GM23338 (cell line): ENCODE measurements around the gene FAM120A. TPM values are rescaled to one million over a fixed set of nuclear protein-coding genes. Genes with fewer than 3 reads are reported as not detected.

ENCODE experiments used
- ATAC-seq: fragments of 200-7000 bp; cut with Tn5 transposase; 3 replicates; pipeline ENCODE4 v1.9.1; 2020
- DNase-seq: peaks from one replicate; pipeline ENCODE4 v3.0.0-alpha.2; 2015; ENCODE audit warnings: low spot score
- H2AFZ ChIP-seq: fragments of 200-600 bp; sonication (generic); 2 replicates; pipeline ENCODE4 v1.8.0; 2016; ENCODE audit warnings: antibody characterized with exemption, mild to moderate bottlenecking, moderate library complexity
- H3F3A ChIP-seq: fragments of 200-600 bp; sonication (generic); replicated peaks from 2 replicates; pipeline ENCODE4 v1.8.0; 2017; ENCODE audit warnings: antibody characterized with exemption, mixed run types, low read depth
- H3K27ac ChIP-seq: fragments of 200-600 bp; sonication (generic); 2 replicates; pipeline ENCODE4 v1.6.1; 2016; ENCODE audit warnings: low read depth
- H3K27me3 ChIP-seq: fragments of 200-600 bp; sonication (generic); 2 replicates; pipeline ENCODE4 v1.8.0; 2016; ENCODE audit warnings: mild to moderate bottlenecking, mixed run types, moderate library complexity; ENCODE audit not compliant: insufficient read depth
- H3K36me3 ChIP-seq: fragments of 200-600 bp; sonication (generic); 2 replicates; pipeline ENCODE4 v1.8.0; 2016; ENCODE audit warnings: mild to moderate bottlenecking; ENCODE audit not compliant: insufficient read depth
- H3K4me1 ChIP-seq: fragments of 200-600 bp; sonication (generic); 2 replicates; pipeline ENCODE4 v1.8.0; 2016; ENCODE audit warnings: mild to moderate bottlenecking, moderate library complexity; ENCODE audit not compliant: insufficient read depth
- H3K4me2 ChIP-seq: fragments of 200-600 bp; sonication (generic); 2 replicates; pipeline ENCODE4 v1.7.1; 2017; ENCODE audit warnings: mixed run types
- H3K4me3 ChIP-seq: fragments of 200-600 bp; sonication (generic); 2 replicates; pipeline ENCODE4 v1.6.1; 2016; ENCODE audit warnings: mixed run types
- H3K79me2 ChIP-seq: fragments of 200-600 bp; sonication (generic); replicated peaks from 2 replicates; pipeline ENCODE4 v1.8.0; 2017; ENCODE audit warnings: mild to moderate bottlenecking; ENCODE audit not compliant: insufficient read depth
- H3K9me2 ChIP-seq: fragments of 200-600 bp; sonication (generic); 2 replicates; pipeline ENCODE4 v1.8.0; 2017; ENCODE audit not compliant: insufficient read depth
- H4K20me1 ChIP-seq: fragments of 200-600 bp; sonication (generic); replicated peaks from 2 replicates; pipeline ENCODE4 v1.8.0; 2017; ENCODE audit warnings: mild to moderate bottlenecking; ENCODE audit not compliant: insufficient read depth
- H3K27ac Mint-ChIP-seq: 2 replicates; pipeline ENCODE4 v1.8.0; 2020; ENCODE audit warnings: inconsistent platforms, mild to moderate bottlenecking, moderate library complexity, mixed read lengths
- H3K27me3 Mint-ChIP-seq: 3 replicates; pipeline ENCODE4 v1.8.0; 2022; ENCODE audit warnings: low read depth, mild to moderate bottlenecking, moderate library complexity, mixed read lengths, inconsistent platforms; ENCODE audit not compliant: insufficient read depth, poor library complexity
- H3K36me3 Mint-ChIP-seq: 3 replicates; pipeline ENCODE4 v1.8.0; 2021; ENCODE audit warnings: low read depth, mild to moderate bottlenecking, inconsistent platforms, moderate library complexity, mixed read lengths
- H3K4me1 Mint-ChIP-seq: 3 replicates; pipeline ENCODE4 v1.8.0; 2020; ENCODE audit warnings: mild to moderate bottlenecking, inconsistent platforms, mixed read lengths
- H3K4me3 Mint-ChIP-seq: 3 replicates; pipeline ENCODE4 v1.8.0; 2021; ENCODE audit warnings: moderate library complexity, mild to moderate bottlenecking, inconsistent platforms, mixed read lengths
- H3K9me3 Mint-ChIP-seq: 3 replicates; pipeline ENCODE4 v1.8.0; 2020; ENCODE audit warnings: moderate library complexity, mild to moderate bottlenecking, inconsistent platforms, mixed read lengths
- CREB1 ChIP-seq: fragments of 250-450 bp; sonication (Bioruptor Pico); IDR thresholded peaks from 2 replicates; pipeline ENCODE4 v1.5.0; 2020; ENCODE audit warnings: low read depth, mild to moderate bottlenecking, moderate library complexity
- EZH2 ChIP-seq: fragments of 200-600 bp; sonication (generic); IDR thresholded peaks from one replicate; pipeline ENCODE4 v1.8.0; 2017; ENCODE audit warnings: antibody characterized with exemption, mild to moderate bottlenecking, low read depth; ENCODE audit not compliant: unreplicated experiment
- EZH2phosphoT487 ChIP-seq: fragments of 200-600 bp; sonication (generic); IDR thresholded peaks from one replicate; pipeline ENCODE4 v1.8.1; 2018; ENCODE audit warnings: antibody characterized with exemption; ENCODE audit not compliant: unreplicated experiment
- JUNB ChIP-seq: IDR thresholded peaks from one replicate; pipeline ENCODE4 v1.6.1; 2016; ENCODE audit warnings: antibody characterized with exemption; ENCODE audit not compliant: unreplicated experiment
- NANOG ChIP-seq: IDR thresholded peaks from 2 replicates; pipeline ENCODE4 v1.6.1; 2016; ENCODE audit warnings: antibody characterized with exemption, borderline replicate concordance
- POLR2AphosphoS5 ChIP-seq: IDR thresholded peaks from 2 replicates; pipeline ENCODE4 v1.6.1; 2016; ENCODE audit warnings: antibody characterized with exemption, low read depth
- STAT1 ChIP-seq: IDR thresholded peaks from one replicate; pipeline ENCODE4 v1.6.1; 2016; ENCODE audit warnings: antibody characterized with exemption; ENCODE audit not compliant: unreplicated experiment
- ZNF114 ChIP-seq: fragments of 250-450 bp; sonication (Bioruptor Pico); IDR thresholded peaks from 2 replicates; pipeline ENCODE4 v1.5.0; 2020; ENCODE audit warnings: mild to moderate bottlenecking, moderate library complexity
- ZNF331 ChIP-seq: fragments of 250-450 bp; sonication (Bioruptor Pico); IDR thresholded peaks from 2 replicates; pipeline ENCODE4 v1.5.0; 2020; ENCODE audit warnings: low read depth, mild to moderate bottlenecking, moderate library complexity
- polyA plus RNA-seq: library from polyadenylated mRNA; unstranded; fragments of >200 nt; fragmentation: Nextera tagmentation; extraction: Ambion mirVana; gene quantifications from 2 replicates; pipeline ENCODE4 v1.2.1, GENCODE V29; 2016
- total RNA-seq: library from RNA; depleted of rRNA; stranded (reverse); fragments of >200 nt; shearing (Covaris generic); gene quantifications from 2 replicates; pipeline ENCODE4 v1.2.3, GENCODE V29; 2014
- TF ChIP-seq, protein P1 (sequence below): IDR thresholded peaks from 2 replicates; pipeline ENCODE4 v1.6.1; 2016; ENCODE audit warnings: antibody characterized with exemption
- TF ChIP-seq, protein P2 (sequence below): IDR thresholded peaks from one replicate; pipeline ENCODE4 v1.6.1; 2018; ENCODE audit warnings: antibody characterized with exemption; ENCODE audit not compliant: unreplicated experiment
- TF ChIP-seq, protein P3 (sequence below): fragments of 250-450 bp; sonication (Bioruptor Pico); IDR thresholded peaks from 2 replicates; pipeline ENCODE4 v1.5.0; 2020; ENCODE audit warnings: mild to moderate bottlenecking, moderate library complexity

The FAM120A gene
- total and polyA plus RNA-seq, 2 experiments from 2014 or later, result 28.2 to 52.5 TPM

DNA sequence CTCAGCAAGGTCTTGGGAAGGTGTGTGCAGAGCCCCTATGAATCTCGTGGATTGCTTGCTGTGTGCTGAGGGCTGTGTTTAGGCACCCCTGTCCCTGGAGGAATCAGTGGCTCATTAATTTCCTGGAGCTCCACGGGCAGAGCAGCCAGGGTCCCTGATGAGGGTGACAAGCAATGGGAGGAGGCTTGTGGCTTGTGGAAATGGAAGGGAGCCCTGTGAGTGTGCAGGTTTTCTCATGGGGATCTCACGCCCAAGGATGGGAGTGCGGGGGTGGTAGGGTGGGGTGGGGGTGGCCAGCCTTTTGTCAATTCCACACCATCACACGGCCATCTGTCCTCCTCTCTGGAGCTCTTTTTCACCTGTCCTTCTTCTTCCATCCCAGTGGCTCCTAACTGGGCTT, 150.2 kb downstream of the FAM120A start:
- H3K27ac Mint-ChIP-seq, result no peak overlapping the region
- H3K4me3 Mint-ChIP-seq, result peak overlapping the region; percentile 40; the same call in 1 of the 3 replicates
- peaks cover 4% of the 10 kb centered on the region for H3K27me3 Mint-ChIP-seq

DNA sequence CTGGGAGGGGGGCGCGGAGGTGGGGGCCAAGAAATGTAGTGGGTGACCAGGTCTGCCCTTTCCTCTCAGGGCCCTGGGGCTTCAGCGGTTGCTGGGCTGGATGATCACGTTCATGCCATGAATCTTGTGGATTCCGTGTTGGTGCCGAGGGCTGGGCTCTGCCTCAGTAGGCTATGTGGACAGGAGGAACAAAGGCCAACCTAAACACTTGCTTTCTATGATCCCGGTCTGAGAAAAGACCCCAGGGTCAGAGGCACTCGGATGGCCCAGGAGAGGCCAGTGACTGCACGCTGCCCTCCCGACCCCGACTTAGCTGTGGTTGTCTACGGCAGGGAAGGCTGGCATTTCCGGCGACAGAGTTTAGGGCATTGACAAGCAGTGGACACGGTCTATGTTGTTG, 151.5 kb downstream of the FAM120A start:
- DNase-seq, result no peak
- no peak for ATAC-seq
- H3K9me3 Mint-ChIP-seq, result peaks cover 14% of the 10 kb centered on the region; the same call in 1 of the 3 replicates
- Histone ChIP-seq H3K79me2 (peaks cover 34% of the 10 kb centered on the region), H3K4me1 (peaks cover 34% of the 10 kb centered on the region), H4K20me1 (0 out of 2 replicates have a peak, but pooled peaks cover 4% of the 10 kb centered on the region), H3K27me3 (no peaks in the 10 kb centered on the region), H3K27ac (no peak overlapping the region), H3K36me3 (no peaks in the 10 kb centered on the region), H3K4me2 (no peak overlapping the region), H3K4me3 (no peak overlapping the region), H3K9me2 (peaks cover 6% of the 10 kb centered on the region; the same call in 1 of the 2 replicates), H3F3A (no peaks in the 10 kb centered on the region), H2AFZ (no peak overlapping the region)
- H3K4me3 Mint-ChIP-seq, result no peak overlapping the region
- TF ChIP-seq, protein P1, sequence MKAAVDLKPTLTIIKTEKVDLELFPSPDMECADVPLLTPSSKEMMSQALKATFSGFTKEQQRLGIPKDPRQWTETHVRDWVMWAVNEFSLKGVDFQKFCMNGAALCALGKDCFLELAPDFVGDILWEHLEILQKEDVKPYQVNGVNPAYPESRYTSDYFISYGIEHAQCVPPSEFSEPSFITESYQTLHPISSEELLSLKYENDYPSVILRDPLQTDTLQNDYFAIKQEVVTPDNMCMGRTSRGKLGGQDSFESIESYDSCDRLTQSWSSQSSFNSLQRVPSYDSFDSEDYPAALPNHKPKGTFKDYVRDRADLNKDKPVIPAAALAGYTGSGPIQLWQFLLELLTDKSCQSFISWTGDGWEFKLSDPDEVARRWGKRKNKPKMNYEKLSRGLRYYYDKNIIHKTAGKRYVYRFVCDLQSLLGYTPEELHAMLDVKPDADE, result no peak
- no peak for TF ChIP-seq POLR2AphosphoS5
- TF ChIP-seq, protein P2, sequence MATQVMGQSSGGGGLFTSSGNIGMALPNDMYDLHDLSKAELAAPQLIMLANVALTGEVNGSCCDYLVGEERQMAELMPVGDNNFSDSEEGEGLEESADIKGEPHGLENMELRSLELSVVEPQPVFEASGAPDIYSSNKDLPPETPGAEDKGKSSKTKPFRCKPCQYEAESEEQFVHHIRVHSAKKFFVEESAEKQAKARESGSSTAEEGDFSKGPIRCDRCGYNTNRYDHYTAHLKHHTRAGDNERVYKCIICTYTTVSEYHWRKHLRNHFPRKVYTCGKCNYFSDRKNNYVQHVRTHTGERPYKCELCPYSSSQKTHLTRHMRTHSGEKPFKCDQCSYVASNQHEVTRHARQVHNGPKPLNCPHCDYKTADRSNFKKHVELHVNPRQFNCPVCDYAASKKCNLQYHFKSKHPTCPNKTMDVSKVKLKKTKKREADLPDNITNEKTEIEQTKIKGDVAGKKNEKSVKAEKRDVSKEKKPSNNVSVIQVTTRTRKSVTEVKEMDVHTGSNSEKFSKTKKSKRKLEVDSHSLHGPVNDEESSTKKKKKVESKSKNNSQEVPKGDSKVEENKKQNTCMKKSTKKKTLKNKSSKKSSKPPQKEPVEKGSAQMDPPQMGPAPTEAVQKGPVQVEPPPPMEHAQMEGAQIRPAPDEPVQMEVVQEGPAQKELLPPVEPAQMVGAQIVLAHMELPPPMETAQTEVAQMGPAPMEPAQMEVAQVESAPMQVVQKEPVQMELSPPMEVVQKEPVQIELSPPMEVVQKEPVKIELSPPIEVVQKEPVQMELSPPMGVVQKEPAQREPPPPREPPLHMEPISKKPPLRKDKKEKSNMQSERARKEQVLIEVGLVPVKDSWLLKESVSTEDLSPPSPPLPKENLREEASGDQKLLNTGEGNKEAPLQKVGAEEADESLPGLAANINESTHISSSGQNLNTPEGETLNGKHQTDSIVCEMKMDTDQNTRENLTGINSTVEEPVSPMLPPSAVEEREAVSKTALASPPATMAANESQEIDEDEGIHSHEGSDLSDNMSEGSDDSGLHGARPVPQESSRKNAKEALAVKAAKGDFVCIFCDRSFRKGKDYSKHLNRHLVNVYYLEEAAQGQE, result no peak
- no peak for TF ChIP-seq EZH2
- TF ChIP-seq STAT1, result no peak
- TF ChIP-seq CREB1 (CRISPR knock-in tag), result no peak
- TF ChIP-seq, protein P3, sequence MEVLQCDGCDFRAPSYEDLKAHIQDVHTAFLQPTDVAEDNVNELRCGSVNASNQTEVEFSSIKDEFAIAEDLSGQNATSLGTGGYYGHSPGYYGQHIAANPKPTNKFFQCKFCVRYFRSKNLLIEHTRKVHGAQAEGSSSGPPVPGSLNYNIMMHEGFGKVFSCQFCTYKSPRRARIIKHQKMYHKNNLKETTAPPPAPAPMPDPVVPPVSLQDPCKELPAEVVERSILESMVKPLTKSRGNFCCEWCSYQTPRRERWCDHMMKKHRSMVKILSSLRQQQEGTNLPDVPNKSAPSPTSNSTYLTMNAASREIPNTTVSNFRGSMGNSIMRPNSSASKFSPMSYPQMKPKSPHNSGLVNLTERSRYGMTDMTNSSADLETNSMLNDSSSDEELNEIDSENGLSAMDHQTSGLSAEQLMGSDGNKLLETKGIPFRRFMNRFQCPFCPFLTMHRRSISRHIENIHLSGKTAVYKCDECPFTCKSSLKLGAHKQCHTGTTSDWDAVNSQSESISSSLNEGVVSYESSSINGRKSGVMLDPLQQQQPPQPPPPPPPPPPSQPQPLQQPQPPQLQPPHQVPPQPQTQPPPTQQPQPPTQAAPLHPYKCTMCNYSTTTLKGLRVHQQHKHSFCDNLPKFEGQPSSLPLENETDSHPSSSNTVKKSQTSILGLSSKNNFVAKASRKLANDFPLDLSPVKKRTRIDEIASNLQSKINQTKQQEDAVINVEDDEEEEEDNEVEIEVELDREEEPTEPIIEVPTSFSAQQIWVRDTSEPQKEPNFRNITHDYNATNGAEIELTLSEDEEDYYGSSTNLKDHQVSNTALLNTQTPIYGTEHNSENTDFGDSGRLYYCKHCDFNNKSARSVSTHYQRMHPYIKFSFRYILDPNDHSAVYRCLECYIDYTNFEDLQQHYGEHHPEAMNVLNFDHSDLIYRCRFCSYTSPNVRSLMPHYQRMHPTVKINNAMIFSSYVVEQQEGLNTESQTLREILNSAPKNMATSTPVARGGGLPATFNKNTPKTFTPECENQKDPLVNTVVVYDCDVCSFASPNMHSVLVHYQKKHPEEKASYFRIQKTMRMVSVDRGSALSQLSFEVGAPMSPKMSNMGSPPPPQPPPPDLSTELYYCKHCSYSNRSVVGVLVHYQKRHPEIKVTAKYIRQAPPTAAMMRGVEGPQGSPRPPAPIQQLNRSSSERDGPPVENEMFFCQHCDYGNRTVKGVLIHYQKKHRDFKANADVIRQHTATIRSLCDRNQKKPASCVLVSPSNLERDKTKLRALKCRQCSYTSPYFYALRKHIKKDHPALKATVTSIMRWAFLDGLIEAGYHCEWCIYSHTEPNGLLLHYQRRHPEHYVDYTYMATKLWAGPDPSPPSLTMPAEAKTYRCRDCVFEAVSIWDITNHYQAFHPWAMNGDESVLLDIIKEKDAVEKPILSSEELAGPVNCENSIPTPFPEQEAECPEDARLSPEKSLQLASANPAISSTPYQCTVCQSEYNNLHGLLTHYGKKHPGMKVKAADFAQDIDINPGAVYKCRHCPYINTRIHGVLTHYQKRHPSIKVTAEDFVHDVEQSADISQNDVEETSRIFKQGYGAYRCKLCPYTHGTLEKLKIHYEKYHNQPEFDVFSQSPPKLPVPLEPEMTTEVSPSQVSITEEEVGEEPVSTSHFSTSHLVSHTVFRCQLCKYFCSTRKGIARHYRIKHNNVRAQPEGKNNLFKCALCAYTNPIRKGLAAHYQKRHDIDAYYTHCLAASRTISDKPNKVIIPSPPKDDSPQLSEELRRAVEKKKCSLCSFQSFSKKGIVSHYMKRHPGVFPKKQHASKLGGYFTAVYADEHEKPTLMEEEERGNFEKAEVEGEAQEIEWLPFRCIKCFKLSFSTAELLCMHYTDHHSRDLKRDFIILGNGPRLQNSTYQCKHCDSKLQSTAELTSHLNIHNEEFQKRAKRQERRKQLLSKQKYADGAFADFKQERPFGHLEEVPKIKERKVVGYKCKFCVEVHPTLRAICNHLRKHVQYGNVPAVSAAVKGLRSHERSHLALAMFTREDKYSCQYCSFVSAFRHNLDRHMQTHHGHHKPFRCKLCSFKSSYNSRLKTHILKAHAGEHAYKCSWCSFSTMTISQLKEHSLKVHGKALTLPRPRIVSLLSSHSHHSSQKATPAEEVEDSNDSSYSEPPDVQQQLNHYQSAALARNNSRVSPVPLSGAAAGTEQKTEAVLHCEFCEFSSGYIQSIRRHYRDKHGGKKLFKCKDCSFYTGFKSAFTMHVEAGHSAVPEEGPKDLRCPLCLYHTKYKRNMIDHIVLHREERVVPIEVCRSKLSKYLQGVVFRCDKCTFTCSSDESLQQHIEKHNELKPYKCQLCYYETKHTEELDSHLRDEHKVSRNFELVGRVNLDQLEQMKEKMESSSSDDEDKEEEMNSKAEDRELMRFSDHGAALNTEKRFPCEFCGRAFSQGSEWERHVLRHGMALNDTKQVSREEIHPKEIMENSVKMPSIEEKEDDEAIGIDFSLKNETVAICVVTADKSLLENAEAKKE, result no peak
- no peak for TF ChIP-seq NANOG
- TF ChIP-seq ZNF114 (CRISPR knock-in tag), result no peak
- no peak overlapping the region for H3K27ac Mint-ChIP-seq
- H3K4me1 Mint-ChIP-seq, result peaks cover 39% of the 10 kb centered on the region
- H3K27me3 Mint-ChIP-seq, result peaks cover 4% of the 10 kb centered on the region
- H3K36me3 Mint-ChIP-seq, result peaks cover 24% of the 10 kb centered on the region

More for the DNA sequence above, 150.2 kb downstream of the FAM120A start:
- Histone ChIP-seq H4K20me1 (0 out of 2 replicates have a peak, but pooled peaks cover 4% of the 10 kb centered on the region), H3F3A (no peaks in the 10 kb centered on the region), H3K4me1 (peaks cover 34% of the 10 kb centered on the region), H3K27me3 (no peaks in the 10 kb centered on the region), H3K9me2 (peaks cover 6% of the 10 kb centered on the region; the same call in 1 of the 2 replicates), H3K36me3 (no peaks in the 10 kb centered on the region), H2AFZ (no peak overlapping the region), H3K4me3 (no peak overlapping the region), H3K79me2 (peaks cover 27% of the 10 kb centered on the region), H3K27ac (no peak overlapping the region), H3K4me2 (0 out of 2 replicates have a peak overlapping the region, but pooled peaks have one; percentile 32)
- no peak for ATAC-seq
- Mint-ChIP-seq H3K4me1 (peaks cover 39% of the 10 kb centered on the region), H3K36me3 (peaks cover 21% of the 10 kb centered on the region), H3K9me3 (peaks cover 14% of the 10 kb centered on the region; the same call in 1 of the 3 replicates)
- TF ChIP-seq ZNF114 (CRISPR knock-in tag) (no peak), NANOG (no peak), EZH2phosphoT487 (no peak), STAT1 (no peak), ZNF331 (CRISPR knock-in tag) (no peak), JUNB (no peak)
- DNase-seq, result no peak
